Renal cortex interstitium (tissue), 11 donors: ENCODE measurements around the gene MCC. TPM values are rescaled to one million over a fixed set of nuclear protein-coding genes. Genes with fewer than 3 reads are reported as not detected.

Experiments
- DNase-seq, 11 donors: peaks; one replicate each; pipeline ENCODE4 v3.0.0-alpha.2; 2013; ENCODE audit warnings: low read depth in 9 of 11, low spot score in 4 of 11; ENCODE audit errors: extremely low read depth in 1 of 11
- polyA plus RNA-seq, 3 donors: library from polyadenylated mRNA; unstranded; fragments of 120-200 nt; gene quantifications; one replicate each; pipeline ENCODE4 v1.2.1, GENCODE V29; 2013; ENCODE audit not compliant: insufficient read length in 3 of 3

Gene MCC
- polyA plus RNA-seq, 3 donors, result 28.4 to 32.1 (median 29.9) TPM

DNA sequence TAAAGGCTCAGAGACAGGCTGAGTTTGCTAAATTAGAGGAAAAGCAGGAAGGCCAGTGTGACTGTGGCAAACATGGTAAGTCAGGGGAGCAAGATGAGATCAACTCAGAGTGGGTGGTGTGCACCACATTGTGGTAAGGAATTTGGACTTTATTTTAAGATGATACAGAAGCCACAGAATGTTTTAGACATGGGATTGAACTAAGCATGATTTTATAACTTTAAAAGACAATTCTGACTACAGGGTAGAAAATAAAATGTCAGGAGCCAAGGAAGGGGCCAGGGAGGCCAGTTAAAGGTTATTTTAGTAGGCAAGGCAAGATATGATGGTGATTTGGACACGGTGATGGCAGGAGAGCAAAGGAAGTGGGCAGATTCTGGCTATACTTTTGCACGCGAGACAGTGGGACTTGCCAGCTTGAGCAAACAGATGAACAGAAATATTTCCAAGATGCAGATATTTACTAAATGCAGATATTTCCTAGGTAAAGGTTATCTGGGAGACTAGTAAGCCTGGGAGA is 107.4 kb downstream of the MCC start:
- DNase-seq, result no peak

DNA sequence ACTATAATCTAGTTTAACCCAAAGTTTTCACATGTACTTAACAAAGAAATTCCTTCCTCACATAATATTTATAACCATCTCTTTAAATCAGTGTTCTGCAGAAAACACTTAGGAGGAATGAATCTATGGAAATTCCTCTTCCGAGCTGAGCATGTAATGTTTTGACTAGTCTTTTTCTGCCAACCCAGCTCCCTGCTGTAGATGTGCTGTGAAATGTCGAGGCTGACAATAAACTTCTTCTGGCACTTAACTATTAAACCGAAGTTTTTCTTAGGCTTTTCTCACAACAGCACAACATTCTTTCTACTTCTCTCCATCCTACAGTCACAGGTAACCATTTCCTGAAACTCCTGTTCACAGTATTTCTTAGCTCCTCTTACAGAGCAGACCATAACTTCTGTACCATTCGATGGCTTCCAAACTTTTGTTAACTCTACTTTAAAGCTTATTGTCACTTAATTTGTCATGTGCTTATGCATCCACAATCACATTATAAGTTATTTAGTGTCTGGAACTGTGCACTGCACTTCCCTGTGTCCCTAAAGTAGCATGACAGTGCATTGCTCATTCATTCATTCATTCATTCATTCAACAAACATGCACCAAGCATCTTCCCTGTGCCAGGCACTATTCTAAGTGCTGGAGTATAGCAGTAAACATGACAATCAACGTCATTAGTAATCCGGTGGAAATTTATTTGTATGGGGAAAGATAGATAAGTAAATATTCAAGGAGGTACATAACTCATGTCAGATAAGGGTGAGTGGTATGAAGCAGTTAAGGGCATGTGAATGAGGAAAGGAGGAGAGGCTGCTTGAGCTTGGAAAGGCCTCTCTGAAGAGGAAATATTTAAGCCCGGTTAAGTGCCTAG is 108.1 kb downstream of the MCC start:
- no peak for DNase-seq

- DNase-seq, result peak in 5 of 11 donors; percentile 34 to 56 (median 46)
These were observed 109.2 kb downstream of the MCC start for GRCh38 chr5:113378959-113379541.

- no peak for DNase-seq
These were observed 109.7 kb downstream of the MCC start for GRCh38 chr5:113378514-113378913.

DNA sequence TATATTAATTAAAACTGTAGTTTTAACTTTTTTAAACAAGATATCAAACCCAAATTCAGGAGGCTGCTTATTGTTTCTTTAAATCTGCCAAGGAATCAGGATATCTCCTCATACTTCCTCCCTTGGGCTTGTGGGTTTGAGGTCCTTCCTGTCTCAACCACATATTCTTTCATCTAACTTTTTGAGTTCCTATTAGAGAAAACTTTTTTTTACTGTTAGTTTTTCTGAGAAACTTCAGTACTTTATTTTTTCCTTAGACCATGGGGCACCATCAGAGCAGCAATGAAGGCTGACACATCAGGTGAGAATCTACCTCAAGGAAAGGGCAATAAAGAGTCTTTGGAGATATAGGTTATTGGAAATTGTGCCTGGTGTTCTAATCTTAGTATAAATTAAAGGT is 110.2 kb downstream of the MCC start:
- no peak for DNase-seq

DNA sequence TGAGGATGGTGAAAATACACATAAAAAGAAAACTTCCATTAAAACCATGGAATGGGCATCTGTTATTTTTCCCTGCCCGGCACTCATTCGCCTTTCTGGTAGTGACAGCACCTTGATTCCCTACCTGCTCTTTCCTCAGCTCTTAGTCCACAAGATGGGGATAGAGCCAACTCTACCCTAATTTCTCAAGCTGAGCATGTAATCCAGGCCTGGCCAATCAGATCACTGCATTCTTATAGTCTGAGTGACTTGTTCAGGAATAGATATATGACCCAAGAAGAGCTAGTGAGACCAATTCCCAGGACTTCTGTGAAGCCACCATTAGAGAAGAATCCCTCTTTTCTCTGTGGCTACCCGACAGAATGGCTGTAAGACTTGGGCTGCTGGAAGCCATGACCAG is 111.6 kb downstream of the MCC start:
- DNase-seq, result no peak

GRCh38 chr5:113375480-113376060 is 112.7 kb downstream of the MCC start:
- peak in 9 of 11 donors; percentile 38 to 79 (median 56) for DNase-seq

DNA sequence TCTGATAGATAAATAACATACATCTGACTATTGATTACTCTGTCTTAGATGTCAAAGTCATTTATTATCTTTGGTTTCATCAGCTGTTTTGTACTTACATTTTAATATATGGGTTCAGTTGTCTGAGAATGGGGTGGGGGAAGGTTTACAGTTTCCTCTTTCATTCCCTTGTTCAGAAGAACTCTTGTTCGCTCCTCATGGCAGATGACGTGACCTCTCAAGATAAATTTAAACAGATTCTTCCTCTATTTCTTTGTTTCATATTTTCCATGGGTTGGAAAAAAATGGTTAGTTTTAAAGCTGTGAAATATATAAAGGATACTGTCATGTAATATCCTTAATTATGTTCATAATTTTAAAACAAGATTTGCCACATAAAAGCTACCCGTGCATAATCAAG is 114.8 kb downstream of the MCC start:
- DNase-seq, result no peak

DNA sequence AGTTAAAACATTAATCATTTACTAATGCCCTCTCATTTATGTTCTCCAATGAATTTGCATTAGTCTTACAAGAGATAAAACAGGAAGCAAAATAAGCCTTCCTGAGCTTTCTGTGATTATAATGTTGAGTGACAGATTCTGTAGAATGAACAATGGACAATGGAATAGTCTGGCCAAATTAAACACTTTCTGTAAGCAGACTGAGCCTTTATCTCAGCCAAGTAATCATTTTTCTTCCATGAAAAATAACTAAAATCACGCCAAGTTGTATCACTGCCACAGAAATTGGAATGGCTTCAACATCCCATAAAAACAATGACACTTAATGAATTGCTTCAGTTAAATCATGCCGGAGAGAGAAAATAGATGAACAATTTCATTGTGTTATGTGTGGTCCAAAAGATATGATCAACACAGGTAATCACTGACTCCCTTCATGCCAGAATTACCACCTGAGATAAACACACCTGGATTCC is 116.5 kb downstream of the MCC start:
- DNase-seq, result peak in 6 of 11 donors; percentile 39 to 57 (median 42)

DNA sequence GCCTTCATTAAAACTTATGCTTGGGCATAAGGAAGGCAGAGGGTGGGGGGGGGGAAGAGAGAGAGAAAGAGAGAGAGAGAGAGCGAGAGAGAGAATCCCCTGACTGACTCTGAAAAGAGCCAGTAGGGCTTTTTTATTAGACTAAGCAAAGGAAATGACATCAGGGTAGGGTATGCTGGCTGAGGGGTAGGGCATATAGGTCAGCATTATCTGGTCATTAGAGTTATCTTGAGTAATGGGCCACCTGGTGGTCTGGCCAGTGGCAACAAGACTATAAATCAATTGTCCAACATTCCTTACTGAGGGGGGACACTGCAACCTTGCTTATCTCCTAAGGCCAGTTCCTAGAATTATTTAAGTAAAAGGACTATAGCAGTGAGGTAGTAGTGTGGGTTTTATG is 120.7 kb downstream of the MCC start:
- DNase-seq, result no peak

DNA sequence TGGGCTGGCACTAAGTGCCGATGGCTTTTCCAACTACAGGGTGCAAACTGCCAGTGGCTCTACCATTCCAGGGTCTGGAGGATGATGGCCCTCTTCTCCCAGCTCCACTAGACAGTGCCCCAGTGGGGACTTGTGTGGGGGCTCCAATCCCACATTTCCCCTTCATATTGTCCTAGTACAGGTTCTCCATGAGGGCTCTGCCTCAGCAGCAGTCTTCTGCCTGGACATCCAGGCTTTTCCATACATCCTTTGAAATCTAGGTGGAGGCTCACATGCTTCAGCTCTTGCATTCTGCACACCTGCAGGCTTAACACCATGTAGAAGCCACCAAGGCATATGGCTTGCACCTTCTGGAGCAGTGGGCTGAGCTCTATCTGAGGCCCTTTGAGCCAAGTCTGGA is 123.8 kb downstream of the MCC start:
- no peak for DNase-seq

GRCh38 chr5:113361701-113362100 is 126.6 kb downstream of the MCC start:
- no peak for DNase-seq

DNA sequence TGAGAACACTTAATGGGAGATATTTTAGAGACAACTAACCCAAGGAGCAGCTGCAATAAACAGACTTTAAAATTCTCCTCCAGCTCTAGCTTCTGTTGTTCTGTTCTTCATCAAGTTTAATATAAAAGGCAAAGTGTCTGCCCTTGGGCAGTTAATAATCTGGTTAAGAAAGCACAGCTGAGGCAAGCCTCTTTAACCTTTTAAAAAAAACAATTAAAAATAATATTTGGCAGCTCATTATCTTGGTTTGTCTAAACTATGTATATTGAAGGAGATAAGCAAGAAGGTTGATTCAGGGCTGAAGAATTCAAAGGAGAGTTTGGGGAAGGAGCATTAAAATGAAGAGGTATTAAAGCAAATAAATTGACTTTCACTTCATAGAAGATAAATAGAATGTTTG is 128.8 kb downstream of the MCC start:
- peak in 1 of 11 donors; percentile 43 for DNase-seq

- no peak for DNase-seq
These were observed 129.6 kb downstream of the MCC start for GRCh38 chr5:113358696-113359095.

- DNase-seq, result no peak
These were observed 130.4 kb downstream of the MCC start for GRCh38 chr5:113357696-113358476.

DNA sequence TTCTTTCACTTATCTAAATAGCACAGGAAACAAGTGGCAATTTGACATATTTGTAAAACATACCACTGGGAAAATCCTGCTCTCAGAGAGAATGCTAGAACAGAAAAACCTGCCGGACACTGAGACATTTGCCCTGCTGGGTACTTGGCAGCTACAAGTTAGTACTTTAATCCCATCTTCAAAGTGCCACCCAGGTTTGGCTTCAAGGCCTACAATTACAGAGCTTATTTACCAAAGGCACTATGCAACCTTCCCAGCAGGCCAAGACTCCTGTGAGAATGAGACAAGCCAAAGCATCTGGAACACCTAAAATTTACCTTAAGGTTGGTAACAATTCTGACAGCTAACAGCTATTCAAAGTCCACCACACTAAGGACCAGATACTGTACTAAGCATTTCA is 131.8 kb downstream of the MCC start:
- no peak for DNase-seq

DNA sequence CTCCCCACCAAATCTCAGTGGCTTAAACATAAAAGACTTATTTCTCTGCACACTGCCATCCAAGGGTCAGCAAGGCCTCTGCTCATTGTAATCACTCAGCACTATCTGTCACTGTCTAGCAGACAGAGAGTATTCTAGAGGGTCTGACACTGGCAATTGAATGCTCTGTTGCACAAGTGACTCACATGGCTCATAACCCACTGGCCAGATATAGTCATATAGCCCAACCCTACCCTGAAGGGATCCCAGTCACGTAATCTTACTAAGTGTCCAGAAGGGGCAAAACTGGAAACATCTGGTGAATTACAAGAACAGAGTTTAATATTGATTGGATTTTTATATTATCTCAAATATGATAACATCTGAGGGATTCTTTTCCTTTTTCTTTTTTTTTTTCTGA is 134.2 kb downstream of the MCC start:
- DNase-seq, result no peak

DNA sequence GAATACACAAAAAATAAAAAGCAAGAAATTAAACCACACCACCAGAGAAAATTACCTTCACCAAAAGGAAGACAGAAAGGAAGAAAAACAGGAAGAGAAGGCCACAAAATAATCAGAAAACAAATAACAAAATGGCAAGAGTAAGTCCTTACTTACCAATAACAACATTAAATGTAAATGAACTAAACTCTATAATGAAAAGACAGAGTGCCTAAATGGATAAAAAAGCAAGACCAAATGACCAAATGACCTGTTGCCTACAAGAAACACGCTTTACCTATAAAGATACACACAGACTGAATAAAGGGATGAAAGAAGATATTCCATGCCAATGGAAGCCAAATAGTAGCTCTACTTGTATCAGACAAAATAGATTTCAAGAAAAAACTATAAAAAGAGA is 140.7 kb downstream of the MCC start:
- DNase-seq, result no peak
